A549 (cell line): Measurements from ENCODE around the gene HEXD.

Source experiments
- MAFK ChIP-seq: fragments of 450-650 bp; IDR thresholded peaks from 2 replicates; pipeline ENCODE4 v1.6.1; 2014; ENCODE audit not compliant: partially characterized antibody
- POLR2A ChIP-seq: IDR thresholded peaks from 2 replicates; pipeline ENCODE4 v1.6.1; 2012; ENCODE audit warnings: mild to moderate bottlenecking, low read length
- TF ChIP-seq, protein P1 (sequence below): fragments of 150-350 bp; IDR thresholded peaks from 2 replicates; pipeline ENCODE4 v1.6.1; 2014; ENCODE audit warnings: low read depth, mild to moderate bottlenecking, low read length
- TF ChIP-seq, protein P2 (sequence below): fragments of >200 bp; sonication (Bioruptor Twin); formaldehyde crosslinking; IDR thresholded peaks from 3 replicates; pipeline ENCODE4 v1.5.1; 2016
- TF ChIP-seq, protein P3 (sequence below): IDR thresholded peaks from 2 replicates; pipeline ENCODE4 v1.6.1; 2012; ENCODE audit warnings: low read depth, borderline replicate concordance

DNA sequence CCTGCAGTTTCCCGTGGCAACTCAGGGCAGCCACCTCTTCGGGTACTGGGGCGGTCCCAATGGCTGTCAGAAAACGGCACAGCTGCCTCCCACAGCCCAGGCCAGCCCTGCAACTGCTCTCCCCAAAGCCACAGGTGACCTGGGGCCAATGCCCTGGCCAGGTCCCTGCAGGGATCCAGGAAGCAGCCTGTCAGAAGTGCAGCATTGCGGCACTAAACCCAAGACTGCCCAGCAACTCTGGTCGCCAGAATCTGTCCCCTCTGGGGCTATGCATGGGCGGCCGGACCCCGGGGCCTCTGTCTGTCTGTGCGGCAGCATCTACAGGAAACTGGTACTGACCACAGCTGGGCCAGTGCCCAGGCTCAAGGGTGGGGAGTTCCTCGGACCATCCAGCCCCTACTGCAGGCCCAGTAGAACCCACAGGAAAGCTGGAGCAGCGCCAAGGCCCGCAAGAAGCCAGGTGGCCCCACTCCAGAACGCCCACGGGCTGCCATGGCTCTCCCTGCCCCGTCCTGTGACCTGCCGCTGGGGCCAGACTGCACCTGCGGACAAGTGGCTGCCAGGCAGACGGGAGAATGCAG lies 26.9 kb downstream of the HEXD start:
- TF ChIP-seq, protein P1, sequence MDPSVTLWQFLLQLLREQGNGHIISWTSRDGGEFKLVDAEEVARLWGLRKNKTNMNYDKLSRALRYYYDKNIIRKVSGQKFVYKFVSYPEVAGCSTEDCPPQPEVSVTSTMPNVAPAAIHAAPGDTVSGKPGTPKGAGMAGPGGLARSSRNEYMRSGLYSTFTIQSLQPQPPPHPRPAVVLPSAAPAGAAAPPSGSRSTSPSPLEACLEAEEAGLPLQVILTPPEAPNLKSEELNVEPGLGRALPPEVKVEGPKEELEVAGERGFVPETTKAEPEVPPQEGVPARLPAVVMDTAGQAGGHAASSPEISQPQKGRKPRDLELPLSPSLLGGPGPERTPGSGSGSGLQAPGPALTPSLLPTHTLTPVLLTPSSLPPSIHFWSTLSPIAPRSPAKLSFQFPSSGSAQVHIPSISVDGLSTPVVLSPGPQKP, result no peak
- TF ChIP-seq, protein P2, sequence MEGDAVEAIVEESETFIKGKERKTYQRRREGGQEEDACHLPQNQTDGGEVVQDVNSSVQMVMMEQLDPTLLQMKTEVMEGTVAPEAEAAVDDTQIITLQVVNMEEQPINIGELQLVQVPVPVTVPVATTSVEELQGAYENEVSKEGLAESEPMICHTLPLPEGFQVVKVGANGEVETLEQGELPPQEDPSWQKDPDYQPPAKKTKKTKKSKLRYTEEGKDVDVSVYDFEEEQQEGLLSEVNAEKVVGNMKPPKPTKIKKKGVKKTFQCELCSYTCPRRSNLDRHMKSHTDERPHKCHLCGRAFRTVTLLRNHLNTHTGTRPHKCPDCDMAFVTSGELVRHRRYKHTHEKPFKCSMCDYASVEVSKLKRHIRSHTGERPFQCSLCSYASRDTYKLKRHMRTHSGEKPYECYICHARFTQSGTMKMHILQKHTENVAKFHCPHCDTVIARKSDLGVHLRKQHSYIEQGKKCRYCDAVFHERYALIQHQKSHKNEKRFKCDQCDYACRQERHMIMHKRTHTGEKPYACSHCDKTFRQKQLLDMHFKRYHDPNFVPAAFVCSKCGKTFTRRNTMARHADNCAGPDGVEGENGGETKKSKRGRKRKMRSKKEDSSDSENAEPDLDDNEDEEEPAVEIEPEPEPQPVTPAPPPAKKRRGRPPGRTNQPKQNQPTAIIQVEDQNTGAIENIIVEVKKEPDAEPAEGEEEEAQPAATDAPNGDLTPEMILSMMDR, result no peak
- TF ChIP-seq, protein P3, sequence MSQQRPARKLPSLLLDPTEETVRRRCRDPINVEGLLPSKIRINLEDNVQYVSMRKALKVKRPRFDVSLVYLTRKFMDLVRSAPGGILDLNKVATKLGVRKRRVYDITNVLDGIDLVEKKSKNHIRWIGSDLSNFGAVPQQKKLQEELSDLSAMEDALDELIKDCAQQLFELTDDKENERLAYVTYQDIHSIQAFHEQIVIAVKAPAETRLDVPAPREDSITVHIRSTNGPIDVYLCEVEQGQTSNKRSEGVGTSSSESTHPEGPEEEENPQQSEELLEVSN, result no peak
- no peak for TF ChIP-seq POLR2A
- TF ChIP-seq MAFK, result no peak
